B cell (primary cell): ENCODE data around the gene DSG4. TPM values are rescaled to one million over a fixed set of nuclear protein-coding genes. Genes with fewer than 3 reads are reported as not detected.

Experiments
- ATAC-seq: fragments of 200-7000 bp; cut with Tn5 transposase; one replicate; pipeline ENCODE4 v1.10.0; 2021; ENCODE audit warnings: low read depth, mild to moderate bottlenecking, moderate number of reproducible peaks, moderate library complexity
- CTCF ChIA-PET: fragments of 350-600 bp; sonication (Branson Sonifier 250); formaldehyde crosslinking; loops from one replicate; lab custom pipeline; 2021; ENCODE audit warnings: antibody characterized with exemption, inconsistent platforms; lab: Charles Lee
- POLR2A ChIA-PET: fragments of 350-600 bp; sonication (Branson Sonifier 250); formaldehyde crosslinking; loops from one replicate; lab custom pipeline; 2021; ENCODE audit warnings: antibody characterized with exemption; lab: Charles Lee
- DNase-seq: peaks from one replicate; pipeline ENCODE4 v3.0.0; 2013
- H2AFZ ChIP-seq: 2 replicates; pipeline ENCODE4 v1.6.1; 2012; ENCODE audit warnings: mild to moderate bottlenecking, low read depth, low read length; ENCODE audit not compliant: insufficient read depth, poor library complexity, severe bottlenecking
- H3K27ac ChIP-seq, 2 donors: 1 replicate in 1 of 2; 2 replicates in 1 of 2; pipeline ENCODE4 v1.5.1; 2012 to 2013; ENCODE audit warnings: low read length in 2 of 2, mild to moderate bottlenecking in 2 of 2, moderate library complexity in 1 of 2
- H3K27me3 ChIP-seq, 4 experiments: fragments of 200-600 bp in 1 of 4; sonication (generic) in 1 of 4; replicated peaks in 1 of 4; 1 replicate in 2 of 4; 2 replicates in 2 of 4; pipeline versions ENCODE4 v1.6.1 to v1.7.0; 2013 to 2016; ENCODE audit warnings: low read length in 3 of 4, mild to moderate bottlenecking in 2 of 4, mixed read lengths in 1 of 4, moderate library complexity in 1 of 4; ENCODE audit not compliant: insufficient read depth in 4 of 4, control insufficient read depth in 3 of 4; ENCODE audit errors: control extremely low read depth in 1 of 4
- H3K36me3 ChIP-seq, 2 experiments: replicated peaks in 1 of 2; 1 replicate in 1 of 2; 2 replicates in 1 of 2; pipeline versions ENCODE4 v1.6.1 to v1.7.1; 2013; ENCODE audit warnings: low read length in 1 of 2; ENCODE audit not compliant: insufficient read depth in 2 of 2, control insufficient read depth in 1 of 2; ENCODE audit errors: control extremely low read depth in 1 of 2, extremely low read depth in 1 of 2
- H3K4me1 ChIP-seq, 2 donors: fragments of 200-600 bp in 1 of 2; sonication (generic) in 1 of 2; 1 replicate in 1 of 2; 2 replicates in 1 of 2; pipeline versions ENCODE4 v1.5.1 to v1.6.1; 2013 to 2017; ENCODE audit warnings: low read length in 2 of 2; ENCODE audit not compliant: control insufficient read depth in 2 of 2, insufficient read depth in 2 of 2
- H3K4me2 ChIP-seq: replicated peaks from 2 replicates; pipeline ENCODE3; 2012; ENCODE audit warnings: mild to moderate bottlenecking, low read depth, low read length; ENCODE audit not compliant: poor library complexity, severe bottlenecking
- H3K4me3 ChIP-seq, 5 experiments: fragments of 200-600 bp in 1 of 5; sonication (generic) in 1 of 5; 1 replicate in 3 of 5; 2 replicates in 2 of 5; pipeline versions ENCODE4 v1.5.1 to v1.7.0; 2011 to 2016; ENCODE audit warnings: low read length in 4 of 5, mild to moderate bottlenecking in 4 of 5, low read depth in 2 of 5, control low read depth in 1 of 5, moderate library complexity in 1 of 5; ENCODE audit not compliant: insufficient read depth in 1 of 5; ENCODE audit errors: control extremely low read depth in 1 of 5, extremely low read depth in 1 of 5
- H3K79me2 ChIP-seq: fragments of 200-600 bp; sonication (generic); one replicate; pipeline ENCODE4 v1.6.0; 2016; ENCODE audit warnings: low read length; ENCODE audit not compliant: control insufficient read depth, insufficient read depth
- H3K9ac ChIP-seq: fragments of 200-600 bp; sonication (generic); 2 replicates; pipeline ENCODE4 v1.6.1; 2017; ENCODE audit warnings: mild to moderate bottlenecking, low read length, moderate library complexity
- H3K9me3 ChIP-seq, 3 donors: one replicate each; pipeline versions ENCODE4 v1.6.1 to v1.7.1; 2013; ENCODE audit warnings: low read length in 2 of 3; ENCODE audit not compliant: control insufficient read depth in 2 of 3, insufficient read depth in 1 of 3; ENCODE audit errors: control extremely low read depth in 1 of 3
- H4K20me1 ChIP-seq: 2 replicates; pipeline ENCODE4 v1.6.0; 2012; ENCODE audit warnings: mild to moderate bottlenecking, low read length; ENCODE audit not compliant: insufficient read depth, control insufficient read depth, poor library complexity, severe bottlenecking
- H3K27ac Mint-ChIP-seq: one replicate; pipeline ENCODE4 v1.8.0; 2021; ENCODE audit warnings: mixed read lengths
- H3K27me3 Mint-ChIP-seq: one replicate; pipeline ENCODE4 v1.8.0; 2021; ENCODE audit warnings: mixed read lengths
- H3K4me1 Mint-ChIP-seq: one replicate; pipeline ENCODE4 v1.8.0; 2021; ENCODE audit warnings: mixed read lengths
- H3K4me3 Mint-ChIP-seq: one replicate; pipeline ENCODE4 v1.8.0; 2021; ENCODE audit warnings: mixed read lengths
- H3K9me3 Mint-ChIP-seq: one replicate; pipeline ENCODE4 v1.8.0; 2022; ENCODE audit warnings: mixed read lengths; ENCODE audit not compliant: insufficient read depth
- CTCF ChIP-seq: fragments of 200-600 bp; IDR thresholded peaks from one replicate; pipeline ENCODE4 v1.8.0; 2022; ENCODE audit warnings: antibody characterized with exemption, mild to moderate bottlenecking
- EZH2 ChIP-seq: IDR thresholded peaks from 2 replicates; pipeline ENCODE4 v1.6.1; 2012; ENCODE audit warnings: borderline replicate concordance, low read depth, mild to moderate bottlenecking, moderate library complexity, low read length; ENCODE audit not compliant: insufficient read depth, poor library complexity, severe bottlenecking
- WGBS: methylation state at CpG from one replicate; pipeline ENCODE4 v1.1.5; 2013; ENCODE audit warnings: missing lambda C conversion rate; ENCODE audit not compliant: insufficient coverage; 5-methylcytosine and 5-hydroxymethylcytosine counted together
- intact Hi-C: fragments of 100-400 bp; cut with micrococcal nuclease; formaldehyde crosslinking; loops from one replicate; pipeline ENCODE4 v1.10.0; 2022
- polyA plus RNA-seq: library from polyadenylated mRNA; depleted of rRNA; stranded (reverse); fragments of >200 nt; gene quantifications from 2 replicates; pipeline ENCODE4 v1.2.3, GENCODE V29; 2012
- total RNA-seq, 2 donors: library from RNA; stranded (reverse); fragments of 120-200 nt in 1 of 2; gene quantifications; 1 replicate in 1 of 2; 2 replicates in 1 of 2; pipeline versions ENCODE4 v1.2.3 to v1.2.4, GENCODE V29; 2013 to 2022

Gene DSG4
- total and polyA plus RNA-seq, 2 donors (not counting 1 experiment from before 2014, with no cell fraction given) = not detected

- H3K79me2 ChIP-seq = no peaks in the 10 kb centered on the region
- H3K9me3 ChIP-seq = peaks cover 0 to 7% (median 0%) of the 10 kb centered on the region in 3 donors
- H3K27ac Mint-ChIP-seq = no peak overlapping the region
- no peaks in the 10 kb centered on the region for H4K20me1 ChIP-seq
- ChIA-PET CTCF (no interaction called here), POLR2A (no interaction called here)
- H3K9ac ChIP-seq = no peak overlapping the region
- ATAC-seq (no peak), DNase-seq (no peak)
- no peak overlapping the region for H2AFZ ChIP-seq
- intact Hi-C loops = no loop called here
- no peaks in the 10 kb centered on the region for H3K27me3 Mint-ChIP-seq
- H3K27me3 ChIP-seq = no peaks in the 10 kb centered on the region
- no peak overlapping the region for H3K4me2 ChIP-seq
- no peak overlapping the region for H3K4me3 ChIP-seq
- H3K4me3 Mint-ChIP-seq = no peak overlapping the region
- H3K4me1 Mint-ChIP-seq = no peaks in the 10 kb centered on the region
- H3K27ac ChIP-seq = no peak overlapping the region
- 81% methylated on average over 18 of the region's 37 CpGs for WGBS
- peaks cover 2% of the 10 kb centered on the region for H3K9me3 Mint-ChIP-seq
- H3K4me1 ChIP-seq = no peaks in the 10 kb centered on the region
- no peak for TF ChIP-seq EZH2
- no peak for TF ChIP-seq CTCF
- H3K36me3 ChIP-seq = no peaks in the 10 kb centered on the region
These were observed 34.3 kb downstream of the DSG4 start for GRCh38 chr18:31410716-31411483.

- H3K4me3 ChIP-seq = no peak overlapping the region
- no peaks in the 10 kb centered on the region for H3K36me3 ChIP-seq
- H3K9me3 Mint-ChIP-seq = peaks cover 2% of the 10 kb centered on the region
- ATAC-seq = no peak
- TF ChIP-seq EZH2 (no peak), CTCF (no peak)
- no peaks in the 10 kb centered on the region for H3K27me3 ChIP-seq
- POLR2A ChIA-PET = no interaction called here
- no peaks in the 10 kb centered on the region for H3K4me1 ChIP-seq
- no peak overlapping the region for H2AFZ ChIP-seq
- H4K20me1 ChIP-seq = no peaks in the 10 kb centered on the region
- CTCF ChIA-PET = no interaction called here
- H3K4me3 Mint-ChIP-seq = no peak overlapping the region
- no peak overlapping the region for H3K27ac Mint-ChIP-seq
- peaks cover 0 to 10% (median 1%) of the 10 kb centered on the region in 3 donors for H3K9me3 ChIP-seq
- no peak overlapping the region for H3K9ac ChIP-seq
- H3K79me2 ChIP-seq = no peaks in the 10 kb centered on the region
- H3K27me3 Mint-ChIP-seq = no peaks in the 10 kb centered on the region
- no peak overlapping the region for H3K4me2 ChIP-seq
- H3K27ac ChIP-seq = no peak overlapping the region
- WGBS = 64% methylated on average over 3 of the region's 6 CpGs
- no peaks in the 10 kb centered on the region for H3K4me1 Mint-ChIP-seq
- intact Hi-C loops = no loop called here
- DNase-seq = no peak
These were observed 36.6 kb downstream of the DSG4 start for GRCh38 chr18:31413137-31413536.
